Breast epithelium (tissue), 4 donors: ENCODE measurements around the gene ACBD7. TPM values are rescaled to one million over a fixed set of nuclear protein-coding genes. Genes with fewer than 3 reads are reported as not detected.

Experiments used
- DNase-seq, 2 donors: peaks; one replicate each; pipeline ENCODE4 v3.0.0-alpha.2; 2019; ENCODE audit warnings: low spot score in 2 of 2
- H3K27ac ChIP-seq, 2 donors: fragments of 200-600 bp; sonication (generic) in 1 of 2; one replicate each; pipeline ENCODE4 v1.5.1; 2016 to 2019; ENCODE audit warnings: mild to moderate bottlenecking in 1 of 2
- H3K27me3 ChIP-seq, 2 donors: fragments of 200-600 bp; sonication (generic) in 1 of 2; one replicate each; pipeline versions ENCODE4 v1.5.1 to v1.6.0; 2017 to 2019; ENCODE audit warnings: control low read depth in 1 of 2, mild to moderate bottlenecking in 1 of 2
- H3K36me3 ChIP-seq: fragments of 200-600 bp; one replicate; pipeline ENCODE4 v1.5.1; 2019
- H3K4me1 ChIP-seq, 2 donors: fragments of 200-600 bp; sonication (generic); one replicate each; pipeline ENCODE4 v1.5.1; 2016 to 2019; ENCODE audit warnings: control low read depth in 1 of 2
- H3K4me3 ChIP-seq, 3 donors: fragments of 200-600 bp; sonication (generic); 1 replicate in 2 of 3; 2 replicates in 1 of 3; pipeline ENCODE4 v1.5.1; 2016 to 2019; ENCODE audit warnings: mild to moderate bottlenecking in 3 of 3, moderate library complexity in 2 of 3
- H3K9me3 ChIP-seq, 2 donors: fragments of 200-600 bp; sonication (generic) in 1 of 2; one replicate each; pipeline ENCODE4 v1.5.1; 2016 to 2019; ENCODE audit warnings: control low read depth in 1 of 2
- CTCF ChIP-seq, 3 donors: fragments of 450-650 bp; IDR thresholded peaks; one replicate each; pipeline ENCODE4 v1.5.1; 2016 to 2017; ENCODE audit warnings: antibody characterized with exemption in 3 of 3, mild to moderate bottlenecking in 3 of 3, moderate library complexity in 3 of 3
- POLR2A ChIP-seq: fragments of 450-650 bp; IDR thresholded peaks from one replicate; pipeline ENCODE4 v1.6.1; 2016; ENCODE audit warnings: antibody characterized with exemption, mild to moderate bottlenecking, moderate library complexity
- POLR2AphosphoS5 ChIP-seq, 3 donors: sonication (generic); formaldehyde crosslinking; IDR thresholded peaks; one replicate each; pipeline ENCODE4 v1.6.1; 2017; ENCODE audit warnings: antibody characterized with exemption in 3 of 3
- intact Hi-C: fragments of 100-400 bp; cut with DNase I; formaldehyde crosslinking; loops from one replicate; pipeline ENCODE4 v1.15.1; 2023; ENCODE audit warnings: low total_unique reads
- total RNA-seq, 3 donors: library from RNA; depleted of rRNA; stranded (reverse); fragments of >200 nt; gene quantifications; one replicate each; pipeline ENCODE4 v1.1.0, GENCODE V29; 2016

ACBD7 gene
- total RNA-seq, 3 donors from 2014 or later, result 1.0 to 1.1 TPM; not detected in 1

- Histone ChIP-seq H3K27me3 (no peaks in the 10 kb centered on the region), H3K27ac (peak overlapping the region; percentile 95 to 96), H3K36me3 (no peaks in the 10 kb centered on the region), H3K4me1 (peaks cover 0 to 9% of the 10 kb centered on the region in 2 donors), H3K4me3 (peak overlapping the region; percentile 79 to 92 (median 92)), H3K9me3 (no peaks in the 10 kb centered on the region)
- intact Hi-C loops, result loop anchor here (10.0 kb wide), 1 partner anchor 142 kb away; the partner anchor contains the start of genes DCLRE1C and MEIG1
- no peak for DNase-seq
- TF ChIP-seq POLR2AphosphoS5 (IDR thresholded peaks at IDR 0.05) (no peak), POLR2A (no peak), CTCF (IDR thresholded peaks at IDR 0.05) (no peak)
These were observed 8.1 kb upstream of the ACBD7 start for GRCh38 chr10:15096661-15097010.

- intact Hi-C loops, result loop anchor here (10.0 kb wide), 1 partner anchor 138 kb away; the partner anchor contains the start of genes DCLRE1C and MEIG1
- TF ChIP-seq POLR2A (no peak), POLR2AphosphoS5 (IDR thresholded peaks at IDR 0.05) (no peak), CTCF (IDR thresholded peaks at IDR 0.05) (no peak)
- Histone ChIP-seq H3K27me3 (no peaks in the 10 kb centered on the region), H3K9me3 (no peaks in the 10 kb centered on the region), H3K27ac (no peak overlapping the region), H3K36me3 (no peaks in the 10 kb centered on the region), H3K4me1 (peaks cover 0 to 6% of the 10 kb centered on the region in 2 donors), H3K4me3 (no peak overlapping the region)
- no peak for DNase-seq
These were observed 4.4 kb upstream of the ACBD7 start for GRCh38 chr10:15092855-15093408.

GRCh38 chr10:15091418-15091817 lies 2.8 kb upstream of the ACBD7 start:
- no peak for DNase-seq
- peaks cover 0 to 4% of the 10 kb centered on the region in 2 donors for H3K4me1 ChIP-seq
- TF ChIP-seq POLR2A (no peak), POLR2AphosphoS5 (IDR thresholded peaks at IDR 0.05) (no peak), CTCF (IDR thresholded peaks at IDR 0.05) (no peak)
- no peaks in the 10 kb centered on the region for H3K27me3 ChIP-seq
- no peaks in the 10 kb centered on the region for H3K36me3 ChIP-seq
- H3K9me3 ChIP-seq, result no peaks in the 10 kb centered on the region
- H3K27ac ChIP-seq, result no peak overlapping the region
- H3K4me3 ChIP-seq, result no peak overlapping the region
- intact Hi-C loops, result loop anchor here (10.0 kb wide), 1 partner anchor 137 kb away; the partner anchor contains the start of genes DCLRE1C and MEIG1

GRCh38 chr10:15084502-15084922 lies 4.1 kb downstream of the ACBD7 start:
- TF ChIP-seq CTCF (IDR thresholded peaks at IDR 0.05) (no peak), POLR2AphosphoS5 (IDR thresholded peaks at IDR 0.05) (no peak), POLR2A (no peak)
- Histone ChIP-seq H3K27ac (peak overlapping the region; percentile 63 to 65), H3K4me1 (peaks cover 0 to 4% of the 10 kb centered on the region in 2 donors), H3K4me3 (peak overlapping the region; percentile 42 to 70 (median 58)), H3K9me3 (no peaks in the 10 kb centered on the region), H3K27me3 (no peaks in the 10 kb centered on the region), H3K36me3 (no peaks in the 10 kb centered on the region)
- peak in 1 of 2 donors; percentile 63 for DNase-seq
- intact Hi-C loops, result no loop called here

GRCh38 chr10:15083674-15084501 lies 4.7 kb downstream of the ACBD7 start:
- no peaks in the 10 kb centered on the region for H3K36me3 ChIP-seq
- no peak for DNase-seq
- H3K4me3 ChIP-seq, result peak overlapping the region; percentile 42 to 70 (median 58)
- H3K27me3 ChIP-seq, result no peaks in the 10 kb centered on the region
- no peaks in the 10 kb centered on the region for H3K9me3 ChIP-seq
- no peak for TF ChIP-seq POLR2AphosphoS5 (IDR thresholded peaks at IDR 0.05)
- TF ChIP-seq CTCF (IDR thresholded peaks at IDR 0.05), result no peak
- no peak for TF ChIP-seq POLR2A
- intact Hi-C loops, result no loop called here
- peak overlapping the region; percentile 63 to 65 for H3K27ac ChIP-seq
- H3K4me1 ChIP-seq, result peaks cover 0 to 4% of the 10 kb centered on the region in 2 donors
